GM10266 (cell line): ENCODE measurements around the gene KPTN.

Experiments used
- DNase-seq: peaks from one replicate; pipeline ENCODE4 v3.0.0; 2012; ENCODE audit errors: extremely low spot score
- CTCF ChIP-seq: IDR thresholded peaks from 2 replicates; pipeline ENCODE4 v1.5.1; 2012; ENCODE audit warnings: mild to moderate bottlenecking, low read depth; ENCODE audit not compliant: control insufficient read depth, insufficient read depth; ENCODE audit errors: missing control alignments

Gene KPTN

DNA sequence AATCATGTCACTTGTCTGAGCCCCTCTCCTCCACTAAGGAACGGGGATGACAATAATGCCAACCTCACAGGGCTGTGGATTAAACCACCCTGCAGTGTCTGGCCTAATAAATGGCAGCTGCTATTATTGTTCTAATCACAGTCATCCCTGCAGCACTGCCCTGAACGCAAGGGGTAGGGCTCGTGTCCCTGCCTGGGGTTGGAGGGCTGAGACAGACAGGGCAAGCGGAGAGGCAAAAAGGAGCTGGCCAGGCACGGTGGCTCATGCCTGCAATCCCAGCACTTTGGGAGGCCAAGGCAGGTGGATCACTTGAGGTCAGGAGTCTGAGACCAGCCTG lies 10.2 kb upstream of the KPTN start:
- TF ChIP-seq CTCF = no peak
- DNase-seq = no peak

- TF ChIP-seq CTCF = no peak
- DNase-seq = no peak
These were observed 9.6 kb upstream of the KPTN start for GRCh38 chr19:47493378-47494210.

DNA sequence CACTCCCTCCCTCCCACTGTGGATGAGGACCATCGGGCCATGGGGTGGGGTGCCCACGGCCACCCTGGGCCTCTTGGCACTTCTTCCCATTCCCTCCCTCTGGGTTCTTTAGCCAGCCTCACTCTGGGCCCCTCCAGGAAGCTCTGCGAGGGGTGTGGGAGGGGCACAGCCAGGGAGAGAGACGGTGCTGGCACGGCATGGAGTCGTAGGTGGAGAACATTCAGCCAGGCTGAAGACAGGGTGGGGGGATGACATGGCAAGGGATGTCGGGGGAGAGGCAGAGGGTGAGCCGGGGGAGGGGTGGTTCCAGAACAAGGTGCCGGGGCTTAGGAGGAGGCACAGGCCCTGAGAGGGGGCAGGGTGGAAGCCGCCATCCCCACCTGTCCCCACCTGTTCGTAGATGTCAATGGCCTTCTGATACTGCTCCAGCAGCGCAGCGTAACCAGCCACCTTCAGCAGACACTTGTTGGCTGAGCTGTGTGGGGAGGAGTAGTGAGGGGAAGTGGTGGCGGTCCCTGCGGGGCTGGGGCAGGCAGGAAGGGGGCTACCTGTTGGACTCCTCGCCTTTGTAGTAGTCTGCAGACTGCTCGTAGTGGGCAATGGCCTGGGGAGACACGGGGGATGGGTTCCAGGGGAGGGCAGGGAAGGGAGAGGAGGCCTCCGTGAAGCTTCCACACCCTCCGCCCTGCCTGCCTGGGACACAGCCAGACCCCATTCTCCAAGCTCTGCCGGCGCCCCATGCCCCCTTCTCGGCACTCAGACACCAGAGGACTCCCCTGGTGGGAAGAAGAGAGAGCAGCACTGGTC lies 8.8 kb upstream of the KPTN start:
- DNase-seq = no peak
- no peak for TF ChIP-seq CTCF

DNA sequence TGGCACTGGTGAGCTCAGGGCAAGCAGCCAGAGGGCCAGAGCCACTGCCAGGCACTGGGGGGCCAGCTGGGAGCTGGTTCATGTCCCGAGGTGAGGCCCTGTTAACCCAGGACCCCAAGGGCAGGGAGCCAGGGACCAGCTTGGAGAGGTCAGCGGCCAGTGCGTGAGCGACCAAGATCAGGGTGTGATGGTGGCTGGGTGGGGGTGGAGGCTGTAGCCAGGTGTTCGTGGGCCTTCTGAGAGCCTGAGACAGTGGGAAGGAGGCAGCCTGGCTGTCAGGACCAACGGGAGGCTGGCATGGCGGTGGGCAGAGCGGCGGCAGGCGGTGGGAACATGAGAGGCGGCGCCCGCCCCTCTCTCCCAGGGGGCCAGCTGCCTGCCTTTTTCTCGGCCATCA lies 8.1 kb upstream of the KPTN start:
- no peak for TF ChIP-seq CTCF

DNA sequence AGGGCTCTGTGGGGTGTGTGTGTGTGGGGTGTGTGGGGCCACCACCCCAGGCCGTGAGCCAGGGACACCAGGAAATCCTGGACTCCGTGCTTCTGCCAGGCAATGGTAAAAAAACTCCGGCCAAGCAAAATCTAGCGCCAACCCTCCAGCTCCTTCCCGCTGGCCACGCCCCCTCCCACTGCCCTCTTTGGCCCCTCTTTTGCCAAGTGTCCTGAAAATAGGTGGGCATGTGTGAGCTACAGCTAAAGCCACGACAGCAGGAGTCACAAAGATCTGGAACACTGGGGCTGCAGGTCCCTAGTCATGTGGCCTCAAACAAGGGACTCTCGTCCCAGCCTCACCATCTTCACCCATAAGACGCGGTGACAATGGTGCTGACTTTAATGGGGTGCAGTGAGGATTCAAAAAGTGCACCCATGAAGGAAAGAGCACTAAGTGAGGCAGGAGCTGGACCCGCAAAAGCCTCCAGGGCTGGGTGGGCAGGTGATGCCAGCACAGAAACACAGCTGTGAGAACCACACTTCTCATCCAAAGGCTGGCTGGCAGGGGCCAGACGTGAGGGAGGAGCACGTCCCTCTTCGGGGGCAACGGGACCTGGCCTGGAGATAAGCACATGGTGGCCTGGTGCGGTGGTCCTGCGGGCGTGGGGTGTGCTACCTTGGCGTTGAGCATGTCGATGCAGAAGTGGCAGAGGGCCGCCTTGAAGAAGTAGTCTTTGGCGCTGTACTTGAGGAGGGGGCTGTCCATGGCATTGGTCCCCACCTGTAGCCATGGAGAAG lies 7.5 kb upstream of the KPTN start:
- no peak for DNase-seq
- no peak for TF ChIP-seq CTCF

More for the DNA sequence above, 8.1 kb upstream of the KPTN start:
- no peak for DNase-seq

- no peak for DNase-seq
- no peak for TF ChIP-seq CTCF
These were observed 6.8 kb upstream of the KPTN start for GRCh38 chr19:47490847-47491246.
